Astrocyte of the hippocampus (primary cell): ENCODE measurements around the gene A2ML1.
A peak's percentile ranks its signal among the peaks of the same experiment; 100 is the strongest.
"Not testable (repeated sequence)": the region's sequence is repeated elsewhere in the genome, so short reads cannot be mapped to it uniquely, and the experiment has no call there.

Source experiments
- DNase-seq: peaks from one replicate; pipeline ENCODE4 v3.0.0; 2011; ENCODE audit warnings: low read depth, low spot score

Gene A2ML1

DNA sequence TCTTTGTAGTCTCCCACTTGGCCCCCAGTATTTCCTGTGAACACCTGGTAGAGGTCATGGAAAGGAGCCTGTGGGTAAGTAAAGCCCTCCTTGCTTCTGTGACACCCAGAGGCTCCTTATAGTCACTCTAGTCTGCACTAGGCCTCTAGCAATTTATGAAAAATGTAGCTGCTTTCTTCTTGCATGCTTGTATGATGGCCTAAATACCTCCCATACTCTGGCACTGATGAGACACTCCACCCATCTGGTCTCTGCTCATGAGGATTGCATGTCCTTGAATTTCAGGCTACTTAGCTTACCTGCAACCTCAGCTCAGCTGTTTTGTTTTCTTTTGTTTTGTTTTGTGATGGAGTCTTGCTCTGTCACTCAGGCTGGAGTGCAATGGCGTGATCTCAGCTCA is 4.6 kb upstream of the A2ML1 start:
- DNase-seq, result no peak

DNA sequence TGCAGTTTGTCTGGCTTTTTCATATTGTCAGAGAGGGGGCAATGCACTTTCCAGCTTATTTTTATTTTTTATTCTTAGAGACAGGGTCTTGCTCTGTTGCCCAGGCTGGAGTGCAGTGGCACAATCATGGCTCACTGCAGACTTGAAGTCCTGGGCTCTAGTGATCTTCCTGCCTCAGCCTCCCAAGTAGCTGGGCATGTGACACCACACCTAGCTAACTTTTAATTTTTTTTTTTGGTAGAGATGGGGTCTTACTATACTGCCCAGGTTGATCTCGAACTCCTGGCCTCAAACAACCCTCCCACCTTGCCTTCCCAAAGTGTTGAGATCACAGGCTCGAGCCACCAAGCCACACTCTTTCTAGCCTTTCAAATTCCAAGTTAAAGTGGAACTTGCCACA is 3.9 kb upstream of the A2ML1 start:
- no peak for DNase-seq

DNA sequence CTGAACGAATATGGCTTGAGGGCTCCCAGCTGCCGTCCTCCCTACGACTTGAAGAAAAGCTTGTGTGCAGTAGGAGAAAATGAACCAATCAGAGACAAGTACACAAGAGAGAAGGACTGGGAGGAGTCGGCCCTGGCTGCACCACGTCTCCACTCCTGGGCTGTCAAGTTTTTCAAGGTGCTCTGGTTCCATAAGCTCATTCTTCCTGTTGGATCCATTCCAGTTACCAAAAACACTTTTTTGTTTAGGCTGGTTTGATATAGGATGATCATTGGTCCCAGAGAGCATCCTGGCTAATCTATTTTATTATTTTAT is 2.8 kb upstream of the A2ML1 start:
- DNase-seq, result no peak

- not testable (repeated sequence) for DNase-seq
Measured at GRCh38 chr12:8820676-8821407, 1.6 kb upstream of the A2ML1 start.

DNA sequence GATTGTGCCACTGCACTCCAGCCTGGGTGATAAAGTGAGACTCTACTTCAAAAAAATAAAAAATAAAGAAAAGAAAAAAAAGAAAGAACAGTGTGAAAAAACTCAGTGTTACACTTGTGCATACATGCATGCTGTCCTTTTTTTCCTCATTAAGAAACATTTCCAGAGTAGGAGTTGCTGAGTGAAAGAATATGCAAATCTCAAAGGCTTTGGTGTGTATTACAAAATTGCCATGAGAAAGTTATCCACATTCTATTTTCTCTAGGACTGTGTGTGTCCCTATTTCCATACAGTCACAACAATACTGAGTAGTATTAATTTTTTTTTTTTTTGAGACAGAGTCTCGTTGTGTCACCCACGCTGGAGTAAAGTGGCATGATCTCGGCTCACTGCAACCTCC is 830 bp upstream of the A2ML1 start:
- DNase-seq, result no peak

DNA sequence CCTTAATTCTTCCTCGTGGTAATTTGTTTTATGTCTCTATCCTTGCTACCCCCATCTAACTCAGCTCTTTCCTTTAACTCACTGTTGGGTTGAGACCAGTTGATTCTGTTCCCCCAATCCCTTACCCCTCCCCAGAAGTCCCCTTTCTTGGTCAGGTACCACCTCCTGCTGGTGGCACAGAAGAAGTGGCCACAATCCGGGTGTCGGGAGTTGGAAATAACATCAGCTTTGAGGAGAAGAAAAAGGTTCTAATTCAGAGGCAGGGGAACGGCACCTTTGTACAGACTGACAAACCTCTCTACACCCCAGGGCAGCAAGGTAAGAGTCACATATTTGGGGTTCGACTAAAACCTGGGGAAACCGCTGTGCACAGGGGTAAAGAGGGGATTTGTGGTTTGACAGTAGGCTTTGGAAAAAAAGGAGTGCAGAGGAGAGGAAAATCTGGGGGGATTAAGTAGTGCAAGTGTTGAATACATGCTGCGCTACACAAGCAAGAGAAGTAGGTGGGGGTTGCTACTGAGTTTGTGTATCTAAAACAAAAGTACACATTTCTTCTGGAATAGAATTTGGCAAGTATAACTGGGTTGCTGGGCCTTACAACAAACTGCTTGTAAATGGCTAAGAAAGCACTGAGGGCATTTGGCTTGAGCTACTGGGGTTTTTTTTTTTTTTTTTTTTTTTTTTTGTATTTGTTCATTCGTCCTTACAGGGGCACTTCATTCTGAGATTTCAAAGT is 1.3 kb downstream of the A2ML1 start:
- peak; percentile 64 for DNase-seq

DNA sequence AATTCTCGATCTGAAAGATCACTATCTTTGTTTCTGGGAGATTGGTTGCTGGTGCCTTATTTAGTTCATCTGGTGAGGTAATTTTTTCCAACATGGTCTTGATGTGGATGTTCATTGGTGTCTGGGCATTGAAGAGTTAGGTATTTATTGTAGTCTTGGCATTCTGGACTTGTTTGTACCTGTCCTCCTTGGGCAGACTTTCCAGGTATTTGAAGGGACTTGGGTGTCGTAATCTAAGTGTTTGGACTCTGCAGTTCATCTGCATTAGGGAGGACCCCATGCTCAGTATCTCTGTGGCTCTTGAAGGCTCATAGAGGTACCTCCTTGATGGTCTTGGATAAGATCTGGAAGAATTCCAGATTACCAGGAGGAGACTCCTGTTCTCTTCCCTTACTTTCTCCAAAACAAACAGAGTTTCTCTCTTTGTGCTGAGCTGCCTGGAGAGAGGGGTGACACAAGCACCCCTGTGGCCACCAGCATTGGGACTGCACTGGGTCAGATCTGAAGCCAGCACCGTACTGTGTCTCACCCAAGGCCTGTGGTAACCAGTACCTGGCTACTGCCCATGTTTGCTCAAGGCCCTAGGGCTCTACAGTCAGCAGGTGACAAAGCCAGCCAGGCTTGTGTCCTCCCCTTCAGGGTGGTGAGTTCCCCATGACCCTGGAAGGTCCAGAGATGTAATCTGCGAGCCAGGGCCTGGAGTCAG is 5.3 kb downstream of the A2ML1 start:
- DNase-seq, result no peak

DNA sequence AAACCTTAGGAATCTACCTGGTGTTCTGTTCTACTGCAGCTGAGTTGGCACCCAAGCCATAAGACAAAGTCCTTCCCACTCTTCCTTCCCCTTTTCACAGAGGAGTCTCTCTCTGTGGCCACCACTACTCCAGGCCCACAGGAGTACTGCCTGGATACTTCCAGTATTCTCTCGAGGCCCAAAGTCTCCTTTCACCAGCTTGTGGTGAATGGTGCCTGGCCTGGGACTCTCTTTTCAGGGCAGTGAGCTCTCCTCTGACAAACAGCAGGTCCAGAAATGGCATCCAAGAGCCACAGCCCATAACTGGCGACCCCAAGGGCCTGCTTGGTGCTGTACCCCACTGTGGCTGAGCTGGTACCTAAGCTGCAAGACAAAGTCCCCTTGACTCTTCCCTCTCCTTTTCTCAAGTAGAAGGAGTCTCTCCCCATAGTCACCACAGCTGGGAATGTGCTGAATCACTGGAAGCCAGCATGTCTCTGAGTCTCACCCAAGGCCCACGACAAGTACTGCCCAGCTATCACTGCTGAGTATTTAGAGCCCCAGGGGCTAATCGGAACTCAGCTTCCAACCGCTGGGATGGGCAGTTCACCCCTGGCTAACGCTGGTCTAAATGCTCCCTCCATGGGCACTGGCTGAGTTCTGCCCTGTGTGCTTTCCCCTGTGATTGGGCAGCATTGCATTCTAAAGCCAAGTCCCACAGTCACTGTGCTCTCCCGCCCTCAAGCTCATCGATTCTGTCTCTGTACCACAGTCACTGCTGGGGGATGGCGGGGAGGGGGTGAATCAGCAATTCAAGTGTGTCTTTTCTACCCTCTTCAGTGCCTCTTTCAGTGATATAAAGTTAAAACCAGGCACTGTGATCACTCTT is 6.1 kb downstream of the A2ML1 start:
- DNase-seq, result no peak

DNA sequence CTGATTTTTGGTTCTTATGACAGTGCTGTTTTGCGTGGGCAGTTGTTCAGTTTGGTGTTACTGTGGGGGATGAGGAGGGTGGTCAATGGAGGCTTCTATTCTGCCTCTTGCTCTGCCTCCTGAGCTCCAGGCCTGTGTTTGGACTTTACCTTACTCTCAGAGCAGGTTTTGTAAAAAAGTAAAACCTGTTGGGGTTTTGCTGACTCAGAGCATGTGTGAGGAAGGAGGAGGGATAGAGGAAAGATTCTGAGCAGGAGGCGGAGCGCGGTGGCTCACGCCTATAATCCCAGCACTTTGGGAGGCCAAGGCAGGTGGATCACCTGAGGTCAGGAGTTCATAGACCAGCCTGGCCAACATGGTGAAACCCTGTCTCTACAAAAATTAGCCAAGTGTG is 6.7 kb downstream of the A2ML1 start:
- DNase-seq, result no peak

DNA sequence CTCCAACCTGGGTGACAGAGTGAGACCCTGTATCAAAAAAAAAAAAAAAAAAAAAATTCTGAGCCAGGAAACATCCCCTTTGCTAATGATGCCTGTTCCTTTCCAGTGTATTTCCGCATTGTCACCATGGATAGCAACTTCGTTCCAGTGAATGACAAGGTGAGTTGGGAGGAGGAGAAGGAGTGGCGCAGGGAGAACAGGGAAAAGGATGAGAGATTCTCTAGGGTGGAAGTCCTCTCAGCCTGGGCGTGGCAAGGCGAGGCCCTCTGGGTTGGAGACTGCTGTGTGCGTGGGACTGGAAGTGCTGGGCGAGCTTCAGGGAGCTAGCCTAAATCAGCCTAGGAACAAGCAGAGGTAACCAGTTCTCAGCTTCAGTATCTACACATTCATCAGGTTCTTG is 7.2 kb downstream of the A2ML1 start:
- no peak for DNase-seq

GRCh38 chr12:8831116-8831515 is 8.7 kb downstream of the A2ML1 start:
- DNase-seq, result no peak

DNA sequence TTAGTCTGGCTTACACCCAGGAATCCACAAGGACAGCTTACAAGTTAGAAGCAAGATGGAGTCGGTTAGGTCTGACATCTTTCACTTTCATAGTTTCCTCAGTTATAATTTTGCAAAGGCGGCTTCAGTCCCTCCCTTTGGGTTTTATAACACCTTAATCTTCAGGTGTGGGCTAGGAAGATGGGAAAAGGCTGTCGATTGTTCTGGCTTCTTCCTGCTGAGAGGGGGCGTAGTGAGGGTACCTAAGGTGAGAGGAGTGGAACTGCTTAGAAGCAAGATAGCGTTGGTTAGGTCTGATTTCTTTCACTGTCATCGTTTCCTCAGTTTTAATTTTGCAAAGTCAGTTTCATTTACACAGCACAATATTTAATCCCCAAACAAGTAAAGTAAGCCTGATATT is 10.1 kb downstream of the A2ML1 start:
- no peak for DNase-seq

DNA sequence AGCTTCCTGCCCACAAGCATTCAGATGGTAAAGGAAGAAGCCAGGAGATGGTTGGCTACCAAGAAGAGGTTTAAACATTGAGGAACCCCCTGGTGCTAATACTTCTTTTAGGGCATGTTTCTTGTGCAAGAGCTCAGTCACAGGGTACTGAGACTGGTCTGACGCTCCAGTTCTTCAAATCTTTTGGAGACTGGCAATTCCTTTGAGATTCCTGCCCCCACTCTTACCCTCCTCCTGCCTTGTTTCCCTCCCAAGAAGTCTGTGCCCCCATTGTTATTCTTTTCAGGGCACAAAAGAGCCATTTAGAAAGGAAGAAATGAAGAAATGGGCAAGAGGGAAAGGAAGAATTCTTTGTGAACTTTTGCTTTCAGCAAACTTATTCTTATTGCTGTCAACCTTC is 11.8 kb downstream of the A2ML1 start:
- DNase-seq, result no peak

- no peak for DNase-seq
Measured at GRCh38 chr12:8837291-8837690, 14.9 kb downstream of the A2ML1 start.

DNA sequence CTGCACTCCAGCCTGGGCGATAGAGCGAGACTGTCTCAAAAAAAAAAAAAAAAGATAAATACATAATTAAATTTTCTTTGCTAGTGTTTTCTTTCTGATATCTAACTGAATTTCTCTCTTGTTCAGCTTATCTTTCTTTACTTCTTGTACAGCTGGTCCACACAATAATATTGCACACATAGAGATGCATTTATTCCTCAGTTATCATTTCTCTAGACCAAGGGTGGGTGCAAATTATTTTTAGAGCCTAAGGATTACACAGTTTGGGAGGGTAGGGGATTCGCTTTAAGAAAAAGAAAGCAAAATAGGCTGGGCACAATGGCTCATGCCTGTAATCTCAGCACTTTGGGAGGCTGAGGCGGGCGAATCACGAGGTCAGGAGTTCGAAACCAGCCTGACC is 17.9 kb downstream of the A2ML1 start:
- no peak for DNase-seq

- DNase-seq, result no peak
Measured at GRCh38 chr12:8840938-8841633, 18.7 kb downstream of the A2ML1 start.

- no peak for DNase-seq
Measured at GRCh38 chr12:8841778-8842177, 19.4 kb downstream of the A2ML1 start.

- DNase-seq, result peak; percentile 26
Measured at GRCh38 chr12:8844665-8845064, 22.2 kb downstream of the A2ML1 start.

DNA sequence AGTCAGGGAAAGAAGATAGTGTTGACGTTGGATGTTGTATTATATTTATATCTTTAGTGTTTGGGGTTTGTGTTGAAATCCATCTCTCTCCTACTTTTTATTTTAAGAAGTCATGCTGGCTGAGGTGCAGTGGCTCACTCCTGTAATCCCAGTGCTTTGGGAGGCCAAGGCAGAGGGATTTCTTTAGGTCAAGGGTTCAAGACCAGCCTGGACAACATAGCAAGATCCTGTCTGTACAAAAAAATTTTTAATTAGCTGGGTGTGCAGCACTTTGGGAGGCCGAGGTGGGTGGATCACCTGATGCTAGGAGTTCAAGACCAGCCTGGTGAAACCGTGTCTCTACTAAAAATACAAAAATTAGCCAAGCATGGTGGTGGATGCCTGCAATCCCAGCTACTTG is 23.9 kb downstream of the A2ML1 start:
- DNase-seq, result no peak

- no peak for DNase-seq
Measured at GRCh38 chr12:8847435-8847834, 25.0 kb downstream of the A2ML1 start.

- no peak for DNase-seq
Measured at GRCh38 chr12:8849876-8850275, 27.5 kb downstream of the A2ML1 start.
